Putamen (tissue), 1 donor: ENCODE results near the gene RAB3A.

Experiments used
- DNase-seq: peaks from one replicate; pipeline ENCODE4 v3.0.0-alpha.2; 2016; ENCODE audit warnings: low spot score

RAB3A gene, protein sequence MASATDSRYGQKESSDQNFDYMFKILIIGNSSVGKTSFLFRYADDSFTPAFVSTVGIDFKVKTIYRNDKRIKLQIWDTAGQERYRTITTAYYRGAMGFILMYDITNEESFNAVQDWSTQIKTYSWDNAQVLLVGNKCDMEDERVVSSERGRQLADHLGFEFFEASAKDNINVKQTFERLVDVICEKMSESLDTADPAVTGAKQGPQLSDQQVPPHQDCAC

DNA sequence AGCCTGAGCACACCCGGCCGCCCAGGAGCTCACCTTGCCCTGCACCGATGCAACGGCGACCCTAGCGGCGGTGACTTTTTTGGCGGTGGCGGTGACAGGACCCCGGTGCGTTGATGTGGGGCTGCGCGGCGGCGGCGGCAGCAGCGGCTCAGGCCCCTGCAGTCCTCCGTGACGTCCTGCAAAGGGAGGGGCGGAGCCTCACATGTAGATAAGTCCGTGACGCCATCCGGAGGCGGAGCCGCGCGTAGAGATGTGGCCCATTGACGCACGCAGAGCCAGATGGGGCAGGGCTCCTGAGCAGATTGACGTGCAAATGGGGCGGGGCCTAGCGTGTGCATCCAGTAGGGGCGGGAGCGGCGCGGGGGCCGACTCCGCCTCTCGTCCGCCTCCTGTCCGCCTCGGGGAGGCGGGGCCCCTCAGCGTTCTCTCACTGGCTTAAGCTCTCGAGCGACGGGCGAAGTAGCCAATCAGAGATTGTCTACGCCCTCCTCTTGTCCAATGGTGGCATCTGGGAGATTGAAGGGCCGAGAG, at the start of gene RAB3A:
TSS of gene RAB3A (minus strand) at position 180 of the 531 bp plus-strand sequence. CDS start 1,302 bp downstream, outside the sequence.
- DNase-seq: peak; percentile 100

DNA sequence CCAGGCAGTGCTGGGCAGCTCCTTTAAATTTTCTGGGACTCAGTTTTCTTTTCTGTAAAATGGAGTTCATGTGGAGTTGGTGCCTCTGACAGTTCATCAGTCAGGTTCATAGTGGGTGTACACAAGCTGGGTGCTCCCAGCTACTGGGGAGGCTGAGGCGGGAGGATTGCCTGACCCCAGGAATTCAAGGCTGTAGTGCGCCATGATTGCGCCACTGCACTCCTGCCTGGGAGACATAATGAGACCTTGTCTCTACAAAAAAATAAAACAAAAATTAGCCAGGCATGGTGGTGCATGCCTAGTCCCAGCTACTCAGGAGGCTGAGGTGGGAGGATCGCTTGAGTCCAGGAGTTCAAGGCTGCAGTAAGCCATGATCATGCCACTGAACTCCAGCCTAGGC, 49.3 kb upstream of the RAB3A start:
- DNase-seq: no peak

DNA sequence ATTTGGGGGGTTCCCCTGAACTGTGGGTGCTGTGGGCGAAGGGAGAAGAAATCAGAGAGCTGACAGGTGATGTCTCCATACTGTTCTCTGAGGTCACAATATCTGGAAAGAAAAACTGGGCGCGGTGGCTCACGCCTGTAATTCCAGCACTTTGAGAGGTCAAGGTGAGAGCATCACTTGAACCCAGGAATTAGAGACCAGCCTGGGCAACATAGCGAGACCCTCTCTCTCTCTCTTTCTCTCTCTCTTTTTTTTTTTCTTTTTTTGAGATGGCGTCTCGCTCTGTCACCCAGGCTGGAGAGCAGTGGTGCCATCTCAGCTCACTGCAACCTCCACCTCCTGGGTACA, 48.5 kb upstream of the RAB3A start:
- no peak for DNase-seq

DNA sequence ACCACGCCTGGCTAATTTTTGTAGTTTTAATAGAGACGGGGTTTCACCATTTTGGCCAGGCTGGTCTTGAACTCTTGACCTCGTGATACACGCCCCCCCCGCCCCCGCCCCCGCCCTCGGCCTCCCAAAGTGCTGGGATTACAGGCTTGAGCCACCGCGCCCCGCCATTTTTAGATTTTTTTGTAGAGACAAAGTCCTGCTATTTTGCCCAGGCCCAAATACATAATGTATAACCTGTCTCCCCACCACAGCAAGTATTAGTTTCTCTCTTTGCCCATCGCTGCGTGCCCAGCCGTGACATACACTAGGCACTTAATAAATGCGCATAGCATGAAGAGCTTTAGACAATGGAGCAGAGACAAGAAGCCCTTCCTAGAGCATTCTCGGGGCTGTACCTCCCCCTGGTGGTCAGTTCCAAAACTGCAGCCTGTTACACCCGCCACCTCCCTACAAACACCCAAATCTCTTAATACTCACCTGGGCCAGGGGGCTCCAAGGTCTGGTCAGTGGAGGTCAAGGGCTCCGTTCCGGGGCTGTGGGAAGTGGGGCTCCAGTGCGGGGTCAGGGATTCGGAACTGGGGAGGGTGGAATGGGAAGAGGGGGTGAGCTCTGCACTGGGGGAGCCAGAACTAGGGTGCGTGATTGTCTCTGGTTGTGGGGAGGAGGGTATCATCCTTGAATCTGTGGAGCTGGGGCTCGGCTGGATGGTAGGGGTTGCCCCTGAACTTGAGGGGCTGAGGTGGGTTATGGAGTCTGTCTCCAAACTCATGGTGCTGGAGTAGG, 47.9 kb upstream of the RAB3A start:
- DNase-seq: peak; percentile 62

DNA sequence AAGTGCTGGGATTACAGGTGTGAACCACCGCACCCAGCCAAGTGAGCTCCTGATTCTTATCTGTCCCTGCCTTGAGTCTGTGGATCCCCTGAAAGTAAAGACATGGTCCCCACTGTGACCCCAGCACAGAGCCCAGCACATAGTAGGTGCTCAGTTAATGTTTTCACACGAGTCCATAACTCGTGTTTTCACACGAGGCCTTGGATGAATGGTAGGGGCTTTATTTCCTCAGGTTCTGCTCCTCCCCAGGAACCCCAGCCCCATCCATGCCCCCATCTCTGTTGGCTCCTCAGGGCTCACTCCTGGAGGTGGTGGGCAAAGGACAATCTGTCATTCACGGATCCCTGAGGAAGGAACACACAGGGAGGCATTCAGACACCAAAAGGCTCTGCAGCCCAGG, 46.0 kb upstream of the RAB3A start:
- DNase-seq: no peak

DNA sequence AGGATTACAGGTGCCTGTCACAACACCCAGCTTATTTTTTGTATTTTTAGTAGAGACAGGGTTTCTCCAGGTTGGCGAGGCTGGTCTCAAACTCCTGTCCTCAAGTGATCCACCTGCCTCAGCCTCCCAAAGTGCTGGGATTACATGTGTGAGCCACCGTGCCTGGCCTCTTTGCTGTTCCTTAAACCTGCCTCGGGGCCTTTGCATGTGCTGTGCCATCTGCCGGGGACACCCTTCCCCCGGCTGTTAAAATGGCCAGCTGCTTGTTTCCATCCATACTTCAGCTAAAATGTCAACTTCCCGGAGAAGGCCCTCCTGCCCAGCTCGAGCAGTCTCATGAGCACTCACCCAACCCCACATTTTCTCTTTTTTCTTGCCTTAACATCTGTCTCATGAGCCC, 41.5 kb upstream of the RAB3A start:
- no peak for DNase-seq

DNA sequence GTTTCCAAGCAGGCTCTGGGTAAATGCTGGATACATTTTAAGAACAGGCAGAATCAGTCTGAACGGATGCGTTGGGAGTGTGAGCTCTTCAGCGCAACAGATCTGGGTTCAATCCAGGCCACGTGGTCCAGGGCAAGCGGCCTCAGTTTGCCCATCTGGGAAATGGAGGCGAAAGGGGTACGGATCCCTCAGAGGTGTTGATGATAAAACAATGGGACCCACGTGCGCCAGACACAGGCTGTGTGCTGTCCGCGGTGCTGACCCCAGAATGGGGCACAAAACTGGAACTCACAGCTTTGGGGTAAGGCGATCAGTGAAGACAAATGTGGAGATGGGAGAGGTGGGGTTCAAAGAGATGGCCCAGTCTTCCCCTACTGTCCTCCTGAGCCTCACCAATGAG, 35.5 kb upstream of the RAB3A start:
- DNase-seq: no peak

DNA sequence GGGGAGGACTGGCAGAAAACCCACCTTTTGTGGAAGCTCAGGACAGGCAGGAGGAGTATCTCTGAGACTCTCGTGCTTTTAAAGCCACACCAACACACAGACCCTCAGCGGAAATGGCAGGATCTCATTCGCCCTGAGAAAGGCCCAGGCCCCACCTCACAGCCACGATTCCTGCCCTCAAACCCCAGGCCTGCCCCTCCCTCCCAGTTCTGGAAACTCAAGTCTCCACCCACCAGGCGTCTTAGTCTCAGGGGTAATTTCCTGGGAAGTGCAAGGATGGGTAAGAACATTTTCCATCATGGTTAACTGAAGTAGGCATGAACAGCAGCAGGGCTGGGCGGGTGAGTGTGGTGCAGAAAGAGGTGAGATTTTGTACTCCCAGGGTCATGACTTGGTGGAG, 30.4 kb upstream of the RAB3A start:
- no peak for DNase-seq

DNA sequence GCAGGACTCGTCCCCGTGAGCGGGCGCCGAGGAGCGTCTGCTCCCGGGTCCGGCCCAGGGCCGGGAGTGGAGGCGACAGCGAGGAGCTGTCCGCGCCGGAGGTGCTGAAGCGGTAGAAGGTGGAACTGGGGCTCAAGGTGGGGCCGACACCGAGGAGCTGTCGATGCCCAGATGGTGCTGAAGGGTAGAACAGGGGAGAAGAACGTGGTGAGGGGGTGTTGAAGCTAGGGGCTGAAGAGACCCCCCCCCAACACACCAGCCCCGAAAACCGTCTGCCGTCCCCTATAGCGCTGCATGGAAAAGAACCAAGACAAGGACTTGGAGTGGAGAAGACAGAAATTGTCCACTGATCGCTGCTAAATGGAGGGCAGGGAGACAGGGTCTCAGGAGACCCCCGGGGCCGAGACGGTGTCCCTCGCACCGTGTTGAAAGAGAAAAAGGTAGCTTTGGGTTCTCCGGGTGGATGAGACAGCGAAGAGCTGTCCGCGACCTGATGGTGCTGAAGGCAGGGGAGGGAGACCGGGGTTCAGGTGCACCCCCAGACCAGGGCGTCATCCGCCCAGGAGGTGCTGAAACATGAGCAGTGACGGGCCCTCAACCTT, 29.5 kb upstream of the RAB3A start:
- DNase-seq: no peak

DNA sequence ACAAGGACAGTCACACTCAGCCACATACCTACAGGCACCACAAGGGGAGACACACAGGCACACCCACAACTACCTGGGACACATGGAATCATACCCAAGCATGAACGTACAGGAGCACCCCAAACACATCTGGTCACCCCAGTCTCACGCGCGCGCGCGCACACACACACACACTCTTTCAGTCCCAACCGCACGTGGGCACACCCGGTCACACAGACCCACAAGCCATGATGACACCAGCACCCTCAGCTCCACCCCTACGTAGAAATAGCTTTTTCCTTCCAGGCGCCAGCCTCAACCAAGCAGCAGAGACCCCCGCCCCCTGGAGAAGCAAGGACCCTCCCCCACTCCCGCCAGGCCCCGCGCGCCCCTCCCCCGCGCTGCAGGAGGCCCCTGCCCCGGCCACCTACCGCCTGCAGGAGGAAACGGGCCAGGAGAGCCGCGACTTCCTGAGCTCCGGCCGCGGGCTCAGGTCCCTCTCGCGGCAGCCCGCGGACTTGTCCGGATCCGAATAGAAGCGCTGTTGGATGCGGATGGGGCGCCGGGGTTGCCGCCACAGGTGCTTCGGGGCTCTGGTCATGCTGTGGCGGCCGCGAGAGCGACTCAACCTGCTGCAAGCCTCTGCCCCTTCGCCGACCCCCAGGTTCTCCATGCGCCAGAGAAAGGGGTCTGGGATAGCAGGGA, 28.8 kb upstream of the RAB3A start:
- DNase-seq: no peak

DNA sequence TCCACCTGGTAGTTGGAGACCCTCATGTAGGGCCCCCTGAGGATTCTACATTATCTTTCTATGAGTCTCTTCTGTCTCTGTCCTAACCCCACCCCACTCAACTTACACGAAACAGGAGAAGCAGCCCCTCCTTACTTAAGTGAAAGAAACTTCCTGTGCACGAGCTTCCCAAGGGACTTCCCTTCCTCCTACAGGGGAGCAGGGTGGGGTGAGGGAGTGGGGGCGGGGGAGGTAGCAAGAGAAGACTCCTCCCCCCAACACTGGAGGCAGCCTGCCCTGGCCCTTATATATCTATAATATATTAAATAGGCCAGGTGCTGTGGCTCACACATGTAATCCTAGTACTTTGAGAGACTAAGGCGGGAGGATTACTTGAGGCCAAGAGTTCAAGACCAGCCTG, 27.9 kb upstream of the RAB3A start:
- DNase-seq: no peak

DNA sequence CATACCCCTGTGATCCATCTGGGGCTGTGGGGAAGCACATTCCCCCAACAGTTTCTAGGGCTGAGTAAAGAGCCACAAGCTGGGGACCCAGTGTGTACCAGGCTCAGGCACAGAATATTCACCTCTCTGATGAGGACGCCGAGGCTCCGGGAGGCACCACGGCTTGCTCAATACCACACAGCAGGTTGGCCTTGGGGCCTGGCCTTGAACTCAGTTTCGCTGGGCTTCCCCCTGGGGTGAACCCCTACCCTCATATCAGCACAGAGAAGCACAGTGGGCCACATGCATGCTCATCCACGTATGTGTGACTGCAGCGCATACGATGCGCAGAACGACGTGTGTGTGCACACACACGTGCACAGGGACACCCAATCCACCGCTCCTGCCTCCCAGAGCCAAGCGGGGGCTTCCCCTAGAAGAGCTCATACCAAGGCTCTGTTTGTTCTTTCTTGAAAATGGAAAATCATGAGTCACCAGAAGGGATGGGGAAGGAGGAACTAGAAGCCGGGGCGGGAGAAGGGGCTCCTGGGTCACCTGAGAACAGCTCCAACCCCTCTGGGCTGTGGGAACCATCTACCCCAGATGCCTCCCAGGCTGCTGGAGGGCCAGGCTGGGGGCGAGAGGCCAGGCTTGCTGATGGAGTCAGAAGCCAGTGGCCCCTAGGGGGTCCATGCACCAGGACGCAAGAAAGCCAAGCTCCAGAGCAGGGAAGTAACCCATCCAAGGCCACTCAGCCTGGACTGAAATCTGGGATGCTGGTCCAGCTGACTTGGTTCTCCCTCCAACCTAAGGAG, 27.3 kb upstream of the RAB3A start:
- no peak for DNase-seq

DNA sequence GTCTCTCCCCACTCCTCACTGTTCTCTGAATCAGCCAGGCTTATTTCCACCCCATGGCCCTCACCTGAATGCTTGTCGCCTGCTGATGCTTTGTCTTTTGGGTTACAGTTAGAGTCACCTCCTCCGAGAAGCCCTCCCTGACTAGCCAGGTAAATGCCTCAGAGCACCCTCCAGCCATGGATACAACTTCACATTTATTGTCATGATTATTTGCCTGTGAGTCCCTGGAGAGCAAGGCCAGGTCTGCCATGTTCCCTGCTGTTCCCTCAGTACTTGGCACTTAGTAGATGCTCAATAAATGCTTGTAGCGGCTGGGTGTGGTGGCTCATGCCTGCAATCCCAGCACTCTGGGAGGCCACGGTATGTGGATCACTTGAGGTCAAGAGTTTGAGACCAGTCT, 26.1 kb upstream of the RAB3A start:
- no peak for DNase-seq

DNA sequence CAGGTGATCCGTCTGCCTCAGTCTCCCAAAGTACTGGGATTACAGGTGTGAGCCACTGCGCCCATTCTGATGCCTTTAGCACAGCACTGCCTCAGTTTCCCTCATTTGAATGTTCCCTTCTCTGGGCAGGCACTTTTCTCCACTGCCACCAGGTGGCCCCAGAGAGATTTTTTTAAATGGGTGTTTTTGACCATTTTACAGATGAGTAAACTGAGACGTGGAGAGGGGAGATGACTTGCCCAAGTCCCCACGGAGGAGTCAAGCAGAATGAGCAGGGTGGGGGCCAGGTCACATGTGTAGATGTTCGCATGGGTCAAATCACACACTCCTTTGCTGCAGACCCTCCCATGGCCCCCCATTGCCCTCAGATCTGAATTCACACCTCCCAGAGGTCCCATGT, 25.6 kb upstream of the RAB3A start:
- no peak for DNase-seq

DNA sequence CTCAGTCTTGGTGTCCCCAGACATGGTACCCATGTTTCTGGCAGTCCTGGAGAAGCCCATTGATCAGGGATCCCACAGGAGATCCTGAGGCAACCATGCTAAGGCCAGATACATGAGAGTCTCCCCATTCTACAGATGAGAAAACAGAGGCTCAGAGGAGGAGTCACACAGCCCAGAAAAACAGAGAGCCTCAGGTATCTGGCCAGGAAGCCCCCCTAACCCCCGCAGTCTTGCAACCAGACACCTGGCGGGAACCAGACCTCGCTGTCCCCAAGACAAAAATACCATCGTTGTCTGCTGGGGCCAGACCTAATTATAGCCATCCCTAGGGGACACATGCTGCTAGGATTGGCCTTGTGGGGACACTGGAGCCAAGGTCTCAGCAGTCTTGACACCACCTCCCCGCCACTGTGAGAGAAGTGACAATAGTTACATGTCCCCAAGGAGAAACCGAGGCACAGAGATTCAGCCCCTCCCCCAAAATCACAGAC, 24.0 kb upstream of the RAB3A start:
- no peak for DNase-seq

DNA sequence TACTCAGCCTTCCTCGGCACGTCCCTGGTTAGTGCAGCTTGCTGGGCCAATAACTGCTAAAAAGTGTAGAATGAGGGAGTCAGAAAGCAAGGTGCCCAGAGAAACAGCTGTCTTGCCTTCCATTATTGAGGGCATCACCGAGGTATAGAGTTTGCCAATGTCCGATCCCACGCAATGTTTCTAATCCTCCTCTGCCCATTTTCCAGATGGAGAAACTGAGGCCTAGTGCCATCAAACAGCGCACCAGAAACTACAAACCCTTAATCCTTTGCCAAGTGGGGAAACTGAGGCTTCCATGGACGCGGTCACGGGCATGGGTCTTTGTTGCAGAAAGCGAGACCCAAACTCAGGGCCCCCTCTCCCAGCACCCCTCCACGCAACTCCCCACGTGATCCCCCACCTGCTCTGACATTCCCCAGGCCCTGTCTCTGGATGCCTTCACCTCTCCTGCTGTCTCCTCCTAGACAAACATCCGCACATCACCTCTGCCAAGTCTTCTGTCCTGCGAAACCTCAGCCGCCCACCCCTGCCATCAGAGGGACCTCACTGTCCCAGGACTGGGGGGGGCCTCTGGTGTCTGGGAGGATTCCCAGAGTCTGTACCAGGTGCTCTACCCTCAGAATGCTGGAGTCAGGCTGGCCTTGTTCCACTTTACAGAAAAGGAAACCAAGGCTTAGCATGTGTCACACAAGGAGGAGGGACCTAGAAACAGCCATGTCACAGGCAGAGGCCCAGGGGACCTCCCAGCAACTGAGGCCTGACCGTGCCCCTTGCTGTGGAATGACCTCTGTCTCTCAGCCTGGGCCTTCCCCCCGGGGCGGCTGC, 23.3 kb upstream of the RAB3A start:
- no peak for DNase-seq

DNA sequence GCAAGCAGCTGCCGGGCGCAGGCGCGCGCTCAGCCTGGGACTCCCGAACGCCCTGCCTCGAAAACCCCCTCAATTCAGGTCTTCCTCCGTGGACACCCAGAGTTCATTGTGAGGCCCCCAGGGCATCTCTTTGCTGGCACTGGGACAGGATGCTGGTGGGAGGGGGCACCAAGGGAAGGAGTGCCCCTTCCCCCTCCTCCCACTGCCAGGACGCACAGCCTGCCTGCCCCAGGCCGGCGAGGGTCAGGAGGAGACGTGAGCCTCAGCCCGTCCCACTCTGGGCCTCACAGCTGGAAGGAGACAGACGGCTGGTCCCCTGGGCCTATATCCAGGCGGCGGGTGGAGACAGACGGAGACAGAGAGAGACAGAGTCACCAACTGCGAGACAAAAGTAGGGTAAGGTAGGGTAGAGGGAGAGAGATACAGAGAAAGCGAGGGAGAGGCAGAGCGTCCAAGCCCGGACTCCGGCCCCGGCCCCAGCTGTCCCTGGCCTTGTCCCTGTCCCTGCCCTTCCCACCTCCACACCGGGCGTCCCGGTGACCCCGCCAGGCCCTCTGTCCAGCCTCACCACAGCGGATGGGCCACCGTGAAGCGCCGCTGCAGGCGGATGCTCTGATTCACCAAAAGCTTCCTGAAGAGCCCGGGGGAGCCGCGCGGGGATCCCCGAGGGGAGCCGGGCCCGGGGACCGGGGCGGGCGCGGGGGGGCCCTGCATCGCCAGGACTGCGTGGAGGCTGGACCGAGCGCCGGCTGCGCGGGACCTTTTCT, 22.0 kb upstream of the RAB3A start, which contains the start of gene PDE4C:
TSS of gene PDE4C (minus strand) at position 737 of the 767 bp plus-strand sequence. CDS start at position 714, 23 bp downstream.
- DNase-seq: no peak

DNA sequence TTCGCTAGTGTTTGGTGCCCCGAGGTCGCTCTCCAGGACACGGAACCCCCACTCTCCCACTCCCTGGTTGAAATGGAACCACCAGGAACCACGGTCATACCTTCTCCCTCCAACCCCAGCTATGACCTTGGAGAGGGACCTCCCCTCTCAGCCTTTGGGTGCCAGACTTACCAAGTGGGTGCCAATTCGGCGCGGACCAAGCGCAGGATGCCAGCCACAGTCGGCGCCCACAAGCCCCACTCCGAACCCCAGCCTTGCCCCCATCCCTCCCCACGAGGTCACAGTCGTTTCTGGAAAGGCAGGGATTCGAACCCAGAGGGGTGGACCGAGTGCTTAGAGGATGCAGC, 21.5 kb upstream of the RAB3A start:
- no peak for DNase-seq

DNA sequence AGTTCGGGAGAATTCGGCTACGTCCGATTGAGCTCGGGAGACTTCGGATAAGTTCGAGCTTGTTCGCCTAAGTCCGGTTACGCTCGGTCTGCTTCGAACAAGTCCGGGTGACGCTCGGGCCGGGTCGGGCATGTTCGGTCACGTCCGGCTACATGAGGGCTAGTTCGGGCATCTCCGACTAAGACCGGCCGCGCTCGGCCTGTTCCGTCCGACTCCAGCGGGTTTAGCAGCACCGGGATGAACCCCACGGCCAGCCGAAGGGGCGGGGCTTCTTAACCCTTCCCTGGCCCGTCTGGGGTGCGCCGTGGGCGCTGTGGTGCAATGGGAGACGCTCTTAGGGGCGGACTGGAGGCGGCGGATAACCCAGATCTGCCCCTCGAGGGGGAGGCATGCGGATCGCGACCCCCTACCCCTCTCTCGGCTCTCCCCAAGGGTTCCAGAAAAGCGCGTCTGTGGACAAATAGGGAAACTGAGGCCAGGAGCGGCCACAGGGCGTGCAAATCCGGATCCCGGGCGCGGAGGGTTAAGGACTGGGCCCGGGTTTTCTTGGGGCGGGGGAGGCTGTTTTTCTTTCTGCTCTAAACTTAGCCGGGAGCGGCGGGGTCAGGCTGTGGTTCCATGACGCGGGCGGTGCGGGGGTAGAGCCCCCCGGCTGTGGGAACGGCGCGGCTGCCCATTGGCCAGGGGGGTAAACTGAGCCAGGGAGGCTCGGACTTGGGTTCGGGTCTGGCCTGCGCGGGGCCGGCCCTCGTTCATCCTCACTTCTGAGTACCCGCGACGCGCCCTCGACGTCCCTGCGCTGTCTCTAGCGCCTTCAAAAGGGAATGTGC, 20.9 kb upstream of the RAB3A start:
- peak; percentile 88 for DNase-seq
